Spleen (tissue), 11 donors: ENCODE data around the gene PRR16. TPM values are rescaled to one million over a fixed set of nuclear protein-coding genes. Genes with fewer than 3 reads are reported as not detected.

ENCODE experiments used
- DNase-seq: peaks from one replicate; pipeline ENCODE4 v3.0.0-alpha.2; 2020
- H3K27ac ChIP-seq, 8 donors: fragments of 200-600 bp; sonication (generic) in 7 of 8; 1 replicate in 4 of 8; 2 replicates in 4 of 8; pipeline versions ENCODE4 v1.5.0 to v1.8.0; 2016 to 2021; ENCODE audit warnings: inconsistent platforms in 4 of 8, mild to moderate bottlenecking in 4 of 8, moderate library complexity in 1 of 8
- H3K27me3 ChIP-seq, 7 donors: fragments of 200-600 bp; sonication (generic) in 6 of 7; replicated peaks in 1 of 7; 1 replicate in 4 of 7; 2 replicates in 3 of 7; pipeline versions ENCODE4 v1.5.0 to v1.8.0; 2016 to 2021; ENCODE audit warnings: inconsistent platforms in 3 of 7, mild to moderate bottlenecking in 1 of 7
- H3K36me3 ChIP-seq, 6 donors: fragments of 200-600 bp; sonication (generic) in 5 of 6; 1 replicate in 4 of 6; 2 replicates in 2 of 6; pipeline versions ENCODE4 v1.5.0 to v1.8.0; 2016 to 2021; ENCODE audit warnings: inconsistent platforms in 2 of 6
- H3K4me1 ChIP-seq, 6 donors: fragments of 200-600 bp; sonication (generic) in 5 of 6; 1 replicate in 3 of 6; 2 replicates in 3 of 6; pipeline versions ENCODE4 v1.5.0 to v1.8.0; 2016 to 2021; ENCODE audit warnings: inconsistent platforms in 3 of 6
- H3K4me3 ChIP-seq, 8 donors: fragments of 200-600 bp; sonication (generic) in 7 of 8; 1 replicate in 4 of 8; 2 replicates in 4 of 8; pipeline versions ENCODE4 v1.5.0 to v1.8.0; 2016 to 2021; ENCODE audit warnings: inconsistent platforms in 4 of 8, mild to moderate bottlenecking in 4 of 8, moderate library complexity in 2 of 8
- H3K9me3 ChIP-seq, 8 donors: fragments of 200-600 bp; sonication (generic) in 7 of 8; 1 replicate in 4 of 8; 2 replicates in 4 of 8; pipeline versions ENCODE4 v1.5.0 to v1.8.0; 2016 to 2021; ENCODE audit warnings: inconsistent platforms in 4 of 8
- POLR2A ChIP-seq, 3 donors: fragments of 450-650 bp; IDR thresholded peaks; one replicate each; pipeline ENCODE4 v1.5.1; 2017; ENCODE audit warnings: antibody characterized with exemption in 3 of 3, mild to moderate bottlenecking in 1 of 3
- POLR2AphosphoS5 ChIP-seq, 3 donors: sonication (generic); formaldehyde crosslinking; IDR thresholded peaks; one replicate each; pipeline ENCODE4 v1.5.1; 2017; ENCODE audit warnings: antibody characterized with exemption in 3 of 3
- WGBS, 5 donors: extraction: QIAGEN DNeasy Blood & Tissue Kit in 3 of 5; methylation state at CpG; one replicate each; pipeline versions ENCODE4 v1.1.5 to v1.1.7; 2013 to 2018; 5-methylcytosine and 5-hydroxymethylcytosine counted together
- intact Hi-C: fragments of 100-400 bp; cut with DNase I; formaldehyde crosslinking; loops from one replicate; pipeline ENCODE4 v1.15.0; 2023; ENCODE audit warnings: low total_unique reads
- polyA plus RNA-seq, 3 donors: library from polyadenylated mRNA; stranded (reverse); fragments of 200-250 nt; gene quantifications; one replicate each; pipeline ENCODE4 v1.2.1, GENCODE V29; 2013
- total RNA-seq, 7 donors: library from RNA; depleted of rRNA in 3 of 7; stranded (reverse); fragments of >200 nt in 3 of 7; fragmentation: NEBNext Ultra II Directional in 4 of 7; extraction: Animal tissue kit (Norgen Biotek cat#: 25700) in 4 of 7; gene quantifications; one replicate each; pipeline versions ENCODE4 v1.1.0 to v1.2.1, GENCODE V29; 2016 to 2021
- TF ChIP-seq, protein P1 (sequence below), 11 experiments: fragments of 200-600 bp in 7 of 11; fragments of 450-650 bp in 4 of 11; sonication (generic) in 4 of 11; IDR thresholded peaks in 8 of 11; conservative IDR thresholded peaks in 3 of 11; 1 replicate in 7 of 11; 2 replicates in 4 of 11; pipeline versions ENCODE4 v1.4.0 to v1.8.0; 2016 to 2021; ENCODE audit warnings: antibody characterized with exemption in 11 of 11, inconsistent platforms in 4 of 11, mild to moderate bottlenecking in 1 of 11
- donor health status: healthy with polysubstance abuse.
- donor health status: DM: no; HTN: no; CAD: no; lungs with moderate emphysema.
- donor health status: DM: no; HTN: no; CAD: no.
- donor health status: Bipolar disorder and iron deficiency.
- donor health status: healthy.
- donor health status: DM: no; HTN: no; CAD: no.
- donor health status: DM: yes; HTN: yes; CAD: no.

PRR16 gene
- total and polyA plus RNA-seq, 10 donors: 0.61 to 4.5 (median 2.1) TPM

GRCh38 chr5:120473332-120473731 is 9.2 kb downstream of the PRR16 start:
- Histone ChIP-seq H3K27ac (no peak overlapping the region), H3K9me3 (no peaks in the 10 kb centered on the region), H3K27me3 (no peaks in the 10 kb centered on the region), H3K4me3 (no peak overlapping the region), H3K36me3 (no peaks in the 10 kb centered on the region), H3K4me1 (no peaks in the 10 kb centered on the region)
- intact Hi-C loops: no loop called here
- TF ChIP-seq, protein P1, sequence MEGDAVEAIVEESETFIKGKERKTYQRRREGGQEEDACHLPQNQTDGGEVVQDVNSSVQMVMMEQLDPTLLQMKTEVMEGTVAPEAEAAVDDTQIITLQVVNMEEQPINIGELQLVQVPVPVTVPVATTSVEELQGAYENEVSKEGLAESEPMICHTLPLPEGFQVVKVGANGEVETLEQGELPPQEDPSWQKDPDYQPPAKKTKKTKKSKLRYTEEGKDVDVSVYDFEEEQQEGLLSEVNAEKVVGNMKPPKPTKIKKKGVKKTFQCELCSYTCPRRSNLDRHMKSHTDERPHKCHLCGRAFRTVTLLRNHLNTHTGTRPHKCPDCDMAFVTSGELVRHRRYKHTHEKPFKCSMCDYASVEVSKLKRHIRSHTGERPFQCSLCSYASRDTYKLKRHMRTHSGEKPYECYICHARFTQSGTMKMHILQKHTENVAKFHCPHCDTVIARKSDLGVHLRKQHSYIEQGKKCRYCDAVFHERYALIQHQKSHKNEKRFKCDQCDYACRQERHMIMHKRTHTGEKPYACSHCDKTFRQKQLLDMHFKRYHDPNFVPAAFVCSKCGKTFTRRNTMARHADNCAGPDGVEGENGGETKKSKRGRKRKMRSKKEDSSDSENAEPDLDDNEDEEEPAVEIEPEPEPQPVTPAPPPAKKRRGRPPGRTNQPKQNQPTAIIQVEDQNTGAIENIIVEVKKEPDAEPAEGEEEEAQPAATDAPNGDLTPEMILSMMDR (IDR thresholded peaks at IDR 0.05 in 8 of 11, conservative IDR thresholded peaks at IDR 0.05 in 3 of 11): no peak
- no peak for TF ChIP-seq POLR2AphosphoS5 (IDR thresholded peaks at IDR 0.05)
- TF ChIP-seq POLR2A (IDR thresholded peaks at IDR 0.05): no peak
- WGBS, 5 donors: 67 to 88% (median 77%) methylated on average over 2 of the region's 2 CpGs
- no peak for DNase-seq

GRCh38 chr5:120476063-120476462 is 12.0 kb downstream of the PRR16 start:
- no peaks in the 10 kb centered on the region for H3K36me3 ChIP-seq
- H3K27ac ChIP-seq: no peak overlapping the region
- TF ChIP-seq, protein P1 (IDR thresholded peaks at IDR 0.05 in 8 of 11, conservative IDR thresholded peaks at IDR 0.05 in 3 of 11): no peak
- TF ChIP-seq POLR2AphosphoS5 (IDR thresholded peaks at IDR 0.05) (no peak), POLR2A (IDR thresholded peaks at IDR 0.05) (no peak)
- H3K9me3 ChIP-seq: no peaks in the 10 kb centered on the region
- 61 to 88% (median 80%) methylated on average over 1 of the region's 1 CpG for WGBS, 5 donors
- no peaks in the 10 kb centered on the region for H3K27me3 ChIP-seq
- intact Hi-C loops: no loop called here
- no peak for DNase-seq
- H3K4me3 ChIP-seq: no peak overlapping the region
- no peaks in the 10 kb centered on the region for H3K4me1 ChIP-seq

DNA sequence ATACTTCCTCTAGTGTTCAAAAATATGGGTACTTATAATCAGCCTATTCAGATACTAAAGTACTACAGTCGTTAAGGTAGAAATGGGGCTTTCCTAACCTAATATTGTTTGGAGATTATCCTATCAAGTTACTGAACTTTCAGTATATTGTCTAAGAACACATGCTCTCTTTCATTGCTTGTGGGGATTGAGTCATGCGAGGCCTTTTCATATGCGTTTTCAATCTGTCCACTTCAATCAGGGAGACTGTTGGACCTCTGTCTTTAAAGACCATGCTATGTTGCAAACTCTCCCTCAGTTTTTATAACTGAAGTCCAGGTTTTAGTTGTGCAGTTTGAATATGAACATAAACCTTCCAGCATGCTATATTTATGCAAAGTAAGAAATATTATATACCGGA is 15.0 kb downstream of the PRR16 start:
- no peaks in the 10 kb centered on the region for H3K27me3 ChIP-seq
- WGBS, 5 donors: 73 to 86% (median 81%) methylated on average over 4 of the region's 4 CpGs
- no peaks in the 10 kb centered on the region for H3K4me1 ChIP-seq
- H3K36me3 ChIP-seq: no peaks in the 10 kb centered on the region
- TF ChIP-seq POLR2AphosphoS5 (IDR thresholded peaks at IDR 0.05) (no peak), POLR2A (IDR thresholded peaks at IDR 0.05) (no peak)
- TF ChIP-seq, protein P1 (IDR thresholded peaks at IDR 0.05 in 8 of 11, conservative IDR thresholded peaks at IDR 0.05 in 3 of 11): no peak
- H3K27ac ChIP-seq: no peak overlapping the region
- DNase-seq: no peak
- intact Hi-C loops: no loop called here
- no peaks in the 10 kb centered on the region for H3K9me3 ChIP-seq
- no peak overlapping the region for H3K4me3 ChIP-seq

- TF ChIP-seq POLR2AphosphoS5 (IDR thresholded peaks at IDR 0.05) (no peak), POLR2A (IDR thresholded peaks at IDR 0.05) (no peak)
- TF ChIP-seq, protein P1 (IDR thresholded peaks at IDR 0.05 in 8 of 11, conservative IDR thresholded peaks at IDR 0.05 in 3 of 11): no peak
- Histone ChIP-seq H3K4me1 (no peaks in the 10 kb centered on the region), H3K27ac (no peak overlapping the region), H3K9me3 (peaks cover 0 to 4% (median 0%) of the 10 kb centered on the region in 8 donors), H3K36me3 (no peaks in the 10 kb centered on the region), H3K4me3 (no peak overlapping the region), H3K27me3 (no peaks in the 10 kb centered on the region)
- intact Hi-C loops: no loop called here
- DNase-seq: no peak
- WGBS, 5 donors: 76 to 89% (median 84%) methylated on average over 5 of the region's 5 CpGs
Measured at GRCh38 chr5:120499876-120500563, 35.9 kb downstream of the PRR16 start.
